Large intestine (tissue), 3 donors: ENCODE measurements around the gene IPO11. TPM values are rescaled to one million over a fixed set of nuclear protein-coding genes. Genes with fewer than 3 reads are reported as not detected.

Experiments
- DNase-seq, 2 donors: peaks; one replicate each; pipeline versions ENCODE4 v3.0.0 to v3.0.0-alpha.2; 2013
- H3K27ac ChIP-seq: one replicate; pipeline ENCODE4 v1.5.1; 2013; ENCODE audit warnings: low read length
- H3K27me3 ChIP-seq: 2 replicates; pipeline ENCODE4 v1.6.1; 2013; ENCODE audit warnings: low read length; ENCODE audit not compliant: control insufficient read depth, insufficient read depth
- H3K36me3 ChIP-seq: 2 replicates; pipeline ENCODE4 v1.6.1; 2013; ENCODE audit warnings: low read length; ENCODE audit not compliant: control insufficient read depth, insufficient read depth
- H3K4me1 ChIP-seq: one replicate; pipeline ENCODE4 v1.6.1; 2013; ENCODE audit warnings: low read length; ENCODE audit not compliant: control insufficient read depth, insufficient read depth
- H3K4me3 ChIP-seq: one replicate; pipeline ENCODE4 v1.5.1; 2013; ENCODE audit warnings: low read length
- H3K9me3 ChIP-seq: one replicate; pipeline ENCODE4 v1.6.1; 2013; ENCODE audit warnings: mild to moderate bottlenecking, low read depth, low read length, moderate library complexity; ENCODE audit not compliant: control insufficient read depth
- WGBS: methylation state at CpG from one replicate; pipeline ENCODE4 v1.1.5; 2013; ENCODE audit warnings: low lambda C conversion rate; ENCODE audit not compliant: insufficient coverage; 5-methylcytosine and 5-hydroxymethylcytosine counted together
- polyA plus RNA-seq: library from polyadenylated mRNA; unstranded; fragments of 120-200 nt; gene quantifications from one replicate; pipeline ENCODE4 v1.2.1, GENCODE V29; 2013

The IPO11 gene
- polyA plus RNA-seq, 1 donor, result 20.9 TPM

DNA sequence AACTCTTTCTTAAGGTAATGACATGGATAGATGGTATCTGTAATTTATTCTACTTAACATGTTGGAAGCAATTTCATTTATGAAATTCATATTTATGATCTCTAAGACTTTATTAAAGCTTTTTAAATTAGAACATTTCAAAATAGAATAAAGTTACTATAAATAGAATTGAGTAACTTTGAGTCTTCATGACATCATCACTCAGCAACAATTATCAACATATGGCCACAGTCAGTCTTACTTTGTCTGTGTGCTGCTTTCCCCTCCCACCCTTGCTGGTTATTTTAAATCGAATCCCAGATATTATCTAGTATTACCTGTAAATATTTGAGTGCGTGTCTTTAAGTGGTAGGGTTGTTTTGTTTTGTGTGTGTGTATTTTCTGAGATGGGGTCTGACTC lies 65.2 kb downstream of the IPO11 start:
- H3K36me3 ChIP-seq, result peaks cover 5% of the 10 kb centered on the region
- DNase-seq, result no peak
- H3K9me3 ChIP-seq, result no peaks in the 10 kb centered on the region
- H3K27ac ChIP-seq, result no peak overlapping the region
- no peaks in the 10 kb centered on the region for H3K27me3 ChIP-seq
- no peak overlapping the region for H3K4me3 ChIP-seq
- no CpG with 5 or more reads among the region's 2 CpGs for WGBS
- H3K4me1 ChIP-seq, result no peaks in the 10 kb centered on the region

DNA sequence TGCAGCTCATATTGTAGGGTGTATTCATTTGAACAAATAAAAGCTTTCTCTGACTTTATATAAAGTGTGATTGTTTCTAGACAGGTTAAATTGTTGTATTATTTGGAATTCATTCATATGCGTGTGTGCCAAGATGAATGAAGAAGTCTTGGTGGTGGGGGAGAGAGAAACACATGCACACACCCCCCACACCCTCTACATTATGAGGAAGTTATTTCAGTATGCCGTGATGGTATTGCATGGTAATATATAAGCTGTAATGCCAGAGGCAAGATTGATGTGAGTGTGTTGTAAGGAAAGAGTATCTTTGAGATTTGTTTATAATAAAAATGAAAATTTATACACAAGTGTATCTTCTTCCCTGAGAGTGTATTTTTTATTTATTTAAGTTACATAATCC lies 71.0 kb downstream of the IPO11 start:
- no peak for DNase-seq
- Histone ChIP-seq H3K4me1 (no peaks in the 10 kb centered on the region), H3K27ac (no peak overlapping the region), H3K9me3 (no peaks in the 10 kb centered on the region), H3K4me3 (no peak overlapping the region), H3K36me3 (no peaks in the 10 kb centered on the region), H3K27me3 (no peaks in the 10 kb centered on the region)
- WGBS, result 95% methylated on average over 2 of the region's 2 CpGs

DNA sequence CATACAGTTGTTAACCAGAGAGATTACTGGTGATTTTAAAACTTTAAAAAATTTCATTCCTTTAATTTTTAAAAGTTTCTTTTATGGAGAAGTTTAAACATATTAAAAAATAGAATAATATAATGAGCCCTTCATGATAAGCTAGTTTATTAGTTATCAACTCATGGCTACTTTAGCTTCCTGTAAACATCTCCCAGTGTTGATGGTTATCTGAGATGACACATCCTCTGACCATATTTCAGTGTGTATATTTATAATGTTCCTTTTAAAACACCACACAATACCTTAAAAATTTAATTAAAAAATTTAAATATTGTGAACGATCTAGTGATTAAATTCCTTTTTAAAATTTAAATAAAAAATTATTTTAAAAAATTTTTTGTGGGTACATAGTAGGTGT lies 74.1 kb downstream of the IPO11 start:
- WGBS, result 100% methylated on average over 1 of the region's 1 CpG
- Histone ChIP-seq H3K9me3 (no peaks in the 10 kb centered on the region), H3K36me3 (peaks cover 5% of the 10 kb centered on the region), H3K4me1 (no peaks in the 10 kb centered on the region), H3K4me3 (no peak overlapping the region), H3K27me3 (no peaks in the 10 kb centered on the region), H3K27ac (no peak overlapping the region)
- no peak for DNase-seq

DNA sequence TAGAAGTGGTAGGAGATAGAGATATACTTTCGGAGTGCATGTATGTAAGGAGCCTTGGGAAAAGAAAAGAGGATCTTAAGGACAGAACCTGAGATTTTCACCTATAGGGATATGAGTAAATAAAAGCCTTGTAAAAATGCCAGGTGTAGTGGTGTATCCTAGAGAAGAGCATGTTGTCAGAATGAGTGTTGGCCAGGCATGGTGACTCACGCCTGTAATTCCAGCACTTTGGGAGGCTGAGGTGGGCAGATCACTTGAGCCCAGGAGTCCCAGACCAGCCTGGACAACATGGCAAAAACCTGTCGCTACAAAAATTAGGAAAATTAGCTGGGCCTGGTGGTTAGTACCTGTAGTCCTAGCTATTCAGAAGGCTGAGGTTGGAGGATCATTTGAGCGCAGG lies 76.0 kb downstream of the IPO11 start:
- 0% methylated on average over 1 of the region's 4 CpGs for WGBS
- no peak for DNase-seq
- peaks cover 9% of the 10 kb centered on the region for H3K36me3 ChIP-seq
- no peak overlapping the region for H3K27ac ChIP-seq
- H3K9me3 ChIP-seq, result no peaks in the 10 kb centered on the region
- no peaks in the 10 kb centered on the region for H3K4me1 ChIP-seq
- no peaks in the 10 kb centered on the region for H3K27me3 ChIP-seq
- no peak overlapping the region for H3K4me3 ChIP-seq

DNA sequence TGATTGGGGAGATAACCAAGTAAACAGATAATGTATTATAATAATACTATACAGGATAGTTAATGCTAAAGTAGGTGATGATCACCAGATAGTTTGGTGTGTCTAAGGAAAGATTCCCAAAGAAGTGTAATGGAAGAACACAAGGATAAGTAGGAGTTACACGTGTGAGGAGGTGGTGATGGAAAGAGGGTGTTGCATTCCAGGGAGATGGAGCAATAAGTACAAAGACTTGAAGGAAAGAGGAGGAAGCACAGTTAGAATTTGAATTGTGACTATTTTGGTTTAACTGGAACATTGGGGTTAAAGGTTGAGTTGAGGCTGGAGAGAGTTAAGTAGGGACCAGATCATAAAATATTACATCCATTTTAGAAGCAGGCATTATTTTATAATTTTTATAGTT lies 76.9 kb downstream of the IPO11 start:
- Histone ChIP-seq H3K9me3 (no peaks in the 10 kb centered on the region), H3K4me1 (no peaks in the 10 kb centered on the region), H3K27me3 (no peaks in the 10 kb centered on the region), H3K4me3 (no peak overlapping the region), H3K27ac (no peak overlapping the region), H3K36me3 (peaks cover 10% of the 10 kb centered on the region)
- no peak for DNase-seq
- 58% methylated on average over 1 of the region's 1 CpG for WGBS

DNA sequence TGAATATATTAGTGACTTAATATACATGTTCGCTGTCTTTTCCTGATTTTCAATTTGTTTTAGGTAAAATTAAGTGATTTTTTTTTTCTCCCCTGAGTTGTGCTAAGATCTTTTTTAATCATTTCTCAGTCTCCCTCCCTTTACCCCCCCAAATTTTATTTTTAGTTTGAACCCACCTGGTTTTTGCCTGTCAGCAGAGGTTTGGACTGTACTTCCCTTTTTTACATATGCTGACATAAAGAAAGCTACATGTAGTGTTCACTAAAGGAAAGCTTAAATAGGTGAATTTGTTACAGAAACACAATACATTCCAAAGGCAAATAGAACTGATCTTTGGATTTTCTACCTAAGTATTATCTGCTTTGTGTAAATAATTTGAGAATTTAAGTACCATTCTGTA lies 82.2 kb downstream of the IPO11 start:
- H3K36me3 ChIP-seq, result peaks cover 25% of the 10 kb centered on the region
- no peak overlapping the region for H3K4me3 ChIP-seq
- H3K9me3 ChIP-seq, result no peaks in the 10 kb centered on the region
- no peaks in the 10 kb centered on the region for H3K4me1 ChIP-seq
- H3K27ac ChIP-seq, result no peak overlapping the region
- WGBS, result 100% methylated on average over 1 of the region's 1 CpG
- no peaks in the 10 kb centered on the region for H3K27me3 ChIP-seq
- DNase-seq, result no peak

DNA sequence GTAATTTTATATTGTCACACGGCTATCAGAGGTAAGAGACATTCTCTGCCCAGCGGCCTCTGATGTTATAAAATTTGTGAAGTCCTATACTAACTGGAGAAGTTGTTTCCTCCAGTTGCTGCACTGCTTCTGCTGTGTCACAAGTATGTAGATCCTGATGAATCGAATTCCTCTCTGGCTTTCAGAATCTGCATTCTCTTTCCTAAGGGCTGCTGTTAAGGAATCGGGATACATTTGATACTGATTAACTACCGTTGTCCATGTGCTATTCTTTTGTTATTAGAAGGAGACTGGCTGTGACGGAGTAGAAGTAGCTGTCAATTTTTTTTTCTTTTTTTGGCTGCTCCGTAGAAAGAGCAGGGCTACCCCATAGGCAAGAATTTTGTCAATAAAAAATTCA lies 84.3 kb downstream of the IPO11 start:
- Histone ChIP-seq H3K9me3 (no peaks in the 10 kb centered on the region), H3K4me3 (no peak overlapping the region), H3K4me1 (no peaks in the 10 kb centered on the region), H3K27ac (no peak overlapping the region), H3K36me3 (peaks cover 22% of the 10 kb centered on the region), H3K27me3 (no peaks in the 10 kb centered on the region)
- WGBS, result 100% methylated on average over 1 of the region's 7 CpGs
- DNase-seq, result no peak

DNA sequence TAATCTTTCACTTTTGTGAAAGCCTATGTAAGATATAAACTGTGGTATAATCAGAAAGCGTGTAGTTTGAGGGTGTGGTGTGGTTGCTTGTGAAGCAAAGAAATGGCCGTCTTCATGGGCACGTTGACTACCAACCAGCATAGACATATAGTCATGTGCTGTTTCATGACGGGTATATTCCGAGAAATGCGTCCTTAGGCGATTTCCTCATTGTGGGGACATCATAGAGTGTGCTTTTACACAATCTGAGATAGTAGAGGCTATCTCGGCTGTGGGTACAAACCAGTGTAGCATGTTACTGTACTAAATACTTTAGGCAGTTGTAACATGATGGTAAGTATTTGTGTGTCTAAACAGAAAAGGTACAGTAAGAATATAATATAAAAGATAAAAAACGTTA lies 86.4 kb downstream of the IPO11 start:
- 100% methylated on average over 2 of the region's 9 CpGs for WGBS
- H3K27me3 ChIP-seq, result no peaks in the 10 kb centered on the region
- H3K4me1 ChIP-seq, result no peaks in the 10 kb centered on the region
- no peak for DNase-seq
- no peak overlapping the region for H3K27ac ChIP-seq
- H3K36me3 ChIP-seq, result peaks cover 17% of the 10 kb centered on the region
- H3K4me3 ChIP-seq, result no peak overlapping the region
- no peaks in the 10 kb centered on the region for H3K9me3 ChIP-seq

DNA sequence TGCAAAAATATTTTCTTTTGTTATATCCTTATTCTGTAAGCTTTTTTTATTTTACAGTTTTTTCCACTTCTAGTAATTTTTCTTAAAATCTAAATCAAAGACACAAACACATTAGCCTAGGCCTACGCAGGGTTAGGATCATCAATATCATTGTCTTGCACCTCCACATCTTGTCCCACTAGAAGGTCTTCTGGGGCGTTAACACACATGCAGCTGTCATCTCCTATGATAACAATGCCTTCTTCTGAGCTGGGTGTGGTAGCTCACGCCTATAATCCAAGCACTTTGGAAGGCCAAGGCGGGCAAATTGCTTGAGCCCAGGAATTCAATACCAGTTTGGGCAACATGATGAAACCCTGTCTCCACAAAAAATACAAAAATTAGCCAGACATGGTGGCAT lies 87.2 kb downstream of the IPO11 start:
- Histone ChIP-seq H3K4me1 (no peaks in the 10 kb centered on the region), H3K9me3 (no peaks in the 10 kb centered on the region), H3K27ac (no peak overlapping the region), H3K27me3 (no peaks in the 10 kb centered on the region), H3K4me3 (no peak overlapping the region), H3K36me3 (peaks cover 17% of the 10 kb centered on the region)
- no CpG with 5 or more reads among the region's 4 CpGs for WGBS
- no peak for DNase-seq

DNA sequence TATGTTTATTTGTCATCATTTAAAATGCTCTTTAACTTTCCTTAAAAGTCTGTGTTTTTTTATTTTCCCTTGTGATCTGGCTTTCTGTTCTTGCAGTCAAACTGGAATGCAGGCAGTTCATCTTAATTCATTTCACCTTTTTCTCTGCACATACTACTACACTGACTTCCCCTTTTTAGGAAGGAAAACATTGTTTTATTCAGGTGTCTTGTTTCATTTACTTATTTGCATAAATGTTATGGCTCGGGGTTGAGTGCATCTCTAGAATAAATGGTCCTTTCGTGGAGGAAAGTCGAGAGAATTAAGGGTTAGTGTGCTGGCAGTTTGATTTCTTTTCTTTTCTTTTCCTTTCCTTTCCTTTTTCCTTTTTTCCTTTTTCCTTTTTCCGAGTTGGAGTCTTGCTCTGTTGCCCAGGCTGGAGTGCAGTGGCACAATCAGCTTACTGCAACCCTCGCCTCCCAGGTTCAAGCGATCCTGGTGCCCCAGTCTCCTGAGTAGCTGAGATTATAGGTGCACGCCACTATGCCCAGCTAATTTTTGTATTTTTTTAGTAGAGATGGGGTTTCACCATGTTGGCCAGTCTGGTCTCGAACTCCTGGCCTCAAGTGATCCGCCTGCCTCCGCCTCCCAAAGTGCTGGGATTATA lies 90.0 kb downstream of the IPO11 start:
- DNase-seq, result no peak
- Histone ChIP-seq H3K9me3 (no peaks in the 10 kb centered on the region), H3K27ac (no peak overlapping the region), H3K36me3 (peaks cover 11% of the 10 kb centered on the region), H3K27me3 (no peaks in the 10 kb centered on the region), H3K4me1 (no peaks in the 10 kb centered on the region), H3K4me3 (no peak overlapping the region)
- WGBS, result 98% methylated on average over 4 of the region's 10 CpGs

DNA sequence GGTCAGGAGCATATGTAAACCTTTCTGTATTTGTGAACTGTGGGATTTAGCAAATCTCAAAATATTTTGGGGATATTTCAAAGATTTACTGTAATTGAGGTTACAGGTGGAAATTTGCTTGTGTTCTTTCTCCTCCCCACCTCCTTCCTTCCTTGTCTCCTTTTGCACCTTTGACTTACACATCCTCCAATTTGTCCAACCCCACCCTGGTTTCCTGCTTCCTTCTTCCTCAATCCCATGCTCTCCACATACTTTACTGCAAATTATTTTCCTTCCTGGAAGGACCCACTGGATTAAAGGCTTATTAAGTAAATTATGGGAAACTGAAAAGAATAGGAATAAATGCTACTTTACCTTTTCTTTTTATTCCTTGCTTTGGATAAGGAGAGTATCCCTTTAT lies 91.6 kb downstream of the IPO11 start:
- H3K36me3 ChIP-seq, result peaks cover 6% of the 10 kb centered on the region
- DNase-seq, result no peak
- H3K4me3 ChIP-seq, result no peak overlapping the region
- H3K4me1 ChIP-seq, result no peaks in the 10 kb centered on the region
- H3K27ac ChIP-seq, result no peak overlapping the region
- no peaks in the 10 kb centered on the region for H3K27me3 ChIP-seq
- H3K9me3 ChIP-seq, result no peaks in the 10 kb centered on the region
